NCI-H748 treated with DMSO at 0.1 percent for 48 hours (cell line): Measurements from ENCODE around the gene AKT3.
A peak's percentile ranks its signal among the peaks of the same experiment; 100 is the strongest.
"Not testable (repeated sequence)": the region's sequence is repeated elsewhere in the genome, so short reads cannot be mapped to it uniquely, and the experiment has no call there.

Experiments used
- DNase-seq: peaks from one replicate; lab custom pipeline; 2025; lab: John Stamatoyannopoulos, UW

Gene AKT3

GRCh38 chr1:243783714-243784113, 66.3 kb downstream of the AKT3 start:
- DNase-seq: no peak

DNA sequence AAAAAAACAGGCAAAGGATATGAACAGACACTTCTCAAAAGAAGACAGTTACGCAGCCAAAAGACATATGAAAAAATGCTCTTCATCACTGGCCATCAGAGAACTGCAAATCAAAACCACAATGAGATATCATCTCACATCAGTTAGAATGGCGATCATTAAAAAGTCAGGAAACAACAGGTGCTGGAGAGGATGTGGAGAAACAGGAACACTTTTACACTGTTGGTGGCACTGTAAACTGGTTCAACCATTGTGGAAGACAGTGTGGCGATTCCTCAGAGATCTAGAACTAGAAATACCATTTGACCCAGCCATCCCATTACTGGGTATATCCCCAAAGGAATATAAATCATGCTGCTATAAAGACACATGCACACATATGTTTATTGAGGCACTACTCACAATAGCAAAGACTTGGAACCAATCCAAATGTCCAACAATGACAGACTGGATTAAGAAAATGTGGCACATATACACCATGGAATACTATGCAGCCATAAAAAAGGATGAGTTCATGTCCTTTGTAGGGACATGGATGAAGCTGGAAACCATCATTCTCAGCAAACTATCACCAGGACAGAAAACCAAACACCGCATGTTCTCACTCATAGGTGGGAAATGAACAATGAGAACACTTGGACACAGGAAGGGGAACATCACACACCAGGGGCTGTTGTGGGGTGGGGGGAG, 77.5 kb downstream of the AKT3 start:
- not testable (repeated sequence) for DNase-seq

GRCh38 chr1:243770860-243771259, 79.2 kb downstream of the AKT3 start:
- no peak for DNase-seq

DNA sequence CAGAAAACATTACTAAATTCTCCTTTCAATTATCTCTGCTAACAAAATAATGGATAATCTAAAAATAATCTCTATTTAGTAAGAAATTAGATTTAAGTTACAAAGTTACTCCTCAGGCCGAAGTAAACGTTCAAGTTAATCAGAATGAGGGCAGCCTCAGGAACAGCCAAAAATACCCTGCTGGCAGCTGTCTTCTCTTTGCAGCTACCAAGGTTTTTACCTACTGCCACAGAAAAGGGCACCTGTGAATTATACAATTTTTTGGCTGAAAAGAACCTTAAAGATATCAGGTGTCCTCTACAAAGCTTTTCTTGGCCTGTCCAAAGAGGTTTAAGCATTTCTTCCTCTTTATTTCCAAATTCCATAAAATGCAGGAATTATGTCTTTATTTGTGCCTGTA, 84.4 kb downstream of the AKT3 start:
- DNase-seq: no peak

DNA sequence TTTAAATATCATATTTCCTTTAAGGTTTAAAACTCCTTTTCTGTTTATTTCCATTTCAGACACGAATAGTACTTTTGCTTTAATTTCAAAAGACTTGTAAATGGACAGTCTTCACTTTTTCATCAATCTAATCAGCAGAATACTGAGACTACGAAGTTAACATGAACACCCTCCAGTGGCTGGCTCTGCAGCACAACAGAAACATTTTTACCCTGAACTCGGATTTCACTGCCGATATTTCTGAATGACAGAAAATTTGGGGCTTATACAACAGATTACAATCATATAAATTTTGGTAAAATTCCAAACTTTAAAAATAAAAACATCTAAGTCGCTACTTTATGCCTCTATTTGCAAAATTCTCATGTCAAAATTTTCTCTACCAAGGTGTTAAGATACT, 86.2 kb downstream of the AKT3 start:
- DNase-seq: no peak

GRCh38 chr1:243758647-243759046, 91.4 kb downstream of the AKT3 start:
- no peak for DNase-seq

DNA sequence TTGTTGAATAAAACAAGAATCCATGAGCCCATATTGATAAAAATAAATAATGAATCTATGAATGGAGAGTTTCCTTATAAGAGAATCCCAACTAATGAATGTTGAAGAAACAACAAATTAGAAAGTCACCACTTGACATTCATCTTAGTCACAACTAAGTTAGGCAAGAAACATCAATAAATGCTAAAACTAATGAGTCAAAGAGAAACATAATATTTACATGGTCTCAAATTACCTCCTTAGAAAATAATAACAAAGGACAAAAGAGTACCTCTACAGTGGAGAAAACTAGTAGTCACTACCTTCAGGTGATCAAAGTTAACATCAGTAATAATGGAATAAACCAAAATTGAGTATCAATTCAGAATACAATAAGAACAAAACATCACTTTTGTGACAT, 93.5 kb downstream of the AKT3 start:
- no peak for DNase-seq

- no peak for DNase-seq
Observed at GRCh38 chr1:243754348-243754747, 95.7 kb downstream of the AKT3 start.

GRCh38 chr1:243751506-243751905, 98.5 kb downstream of the AKT3 start:
- DNase-seq: no peak

- DNase-seq: peak; percentile 54
Observed at GRCh38 chr1:243748706-243749283, 101.2 kb downstream of the AKT3 start.

DNA sequence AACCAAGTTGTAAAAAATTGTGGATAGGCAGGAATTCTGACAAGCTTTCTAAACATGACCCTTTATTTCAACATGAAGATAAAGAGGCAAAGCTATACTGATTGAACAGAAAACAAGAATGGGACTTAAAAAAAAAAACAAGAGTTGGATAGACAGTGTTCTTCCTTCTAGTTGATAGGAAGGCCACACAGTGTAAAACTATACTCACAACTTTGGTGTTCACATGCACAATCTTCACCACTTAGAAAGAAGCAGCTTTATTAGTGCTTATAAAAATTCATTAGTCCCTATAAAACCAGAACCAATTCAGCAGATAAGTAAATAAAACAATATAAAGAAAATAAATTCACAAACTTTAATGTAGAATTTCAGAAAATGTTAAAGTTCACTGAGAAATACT, 101.8 kb downstream of the AKT3 start:
- no peak for DNase-seq

DNA sequence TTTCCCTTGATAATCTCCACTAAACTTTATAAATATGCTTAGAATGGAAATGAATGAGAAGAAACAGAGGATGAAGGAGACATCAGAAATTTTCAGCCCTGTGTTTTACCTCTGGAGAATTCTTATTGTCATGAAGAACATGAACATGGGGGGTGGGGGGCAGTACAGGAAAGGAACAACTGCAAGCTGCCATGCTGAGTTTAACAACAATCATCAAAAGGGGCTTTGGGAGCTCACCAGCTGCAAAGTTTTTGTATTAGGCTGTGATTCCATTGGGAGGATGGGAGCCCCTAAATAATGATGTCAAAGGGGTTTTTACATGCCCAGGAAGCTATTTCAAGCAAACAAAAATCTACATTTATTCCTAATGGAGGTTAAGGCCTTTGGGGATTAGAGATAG, 103.3 kb downstream of the AKT3 start:
- DNase-seq: no peak

- DNase-seq: no peak
Observed at GRCh38 chr1:243745356-243745755, 104.7 kb downstream of the AKT3 start.

GRCh38 chr1:243742819-243743218, 107.2 kb downstream of the AKT3 start:
- no peak for DNase-seq

GRCh38 chr1:243740255-243740999, 109.6 kb downstream of the AKT3 start:
- DNase-seq: no peak

DNA sequence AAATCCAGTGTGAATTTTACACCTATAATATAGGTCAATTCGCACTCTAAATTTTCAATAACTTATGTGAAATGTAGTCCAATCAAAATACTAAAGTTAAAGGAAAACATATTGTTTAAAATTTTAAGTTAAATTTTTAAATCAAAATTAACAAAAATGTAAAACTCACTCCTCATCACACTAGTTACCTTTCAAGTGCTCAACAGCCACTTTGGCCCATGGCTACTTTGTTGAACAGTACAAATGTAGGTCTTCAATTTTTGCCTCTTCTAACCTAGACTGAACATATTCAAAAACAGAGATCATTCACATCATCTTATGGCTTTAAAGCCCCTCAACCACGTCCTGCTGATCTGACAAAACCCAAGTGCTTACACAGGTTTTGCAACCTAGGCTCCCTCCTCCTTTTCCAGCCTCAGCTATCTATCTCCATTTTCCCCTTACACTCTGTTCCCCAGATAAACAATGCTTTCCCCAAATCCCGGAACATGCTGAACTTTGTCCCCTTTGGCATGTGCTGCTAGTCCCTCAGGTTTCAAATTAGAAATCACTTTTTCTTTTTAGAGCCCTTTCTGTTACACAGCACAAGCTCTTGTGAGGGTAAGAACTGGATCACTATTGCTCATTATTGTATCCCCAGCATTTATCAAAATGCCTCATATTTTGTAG, 110.6 kb downstream of the AKT3 start:
- no peak for DNase-seq

- DNase-seq: no peak
Observed at GRCh38 chr1:243738020-243738419, 112.0 kb downstream of the AKT3 start.

DNA sequence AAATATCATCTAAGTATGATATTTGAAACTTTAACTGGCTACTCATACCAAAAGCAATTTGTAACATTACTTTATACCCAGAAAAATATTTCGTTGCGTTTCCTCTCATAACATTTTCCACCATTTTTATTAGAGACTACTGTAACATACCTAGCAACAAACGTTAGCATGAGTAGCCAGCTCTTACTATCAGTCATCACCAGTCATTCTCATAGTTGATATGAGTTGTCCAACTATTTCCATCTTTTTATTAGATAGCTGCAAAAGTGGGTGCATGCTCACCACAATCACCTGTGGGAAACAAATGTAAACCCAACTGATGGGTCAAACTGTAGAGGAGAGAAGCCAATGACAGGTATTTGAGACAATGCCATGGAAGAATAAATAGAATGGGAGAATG, 114.6 kb downstream of the AKT3 start:
- no peak for DNase-seq

- no peak for DNase-seq
Observed at GRCh38 chr1:243734308-243734695, 115.7 kb downstream of the AKT3 start.

DNA sequence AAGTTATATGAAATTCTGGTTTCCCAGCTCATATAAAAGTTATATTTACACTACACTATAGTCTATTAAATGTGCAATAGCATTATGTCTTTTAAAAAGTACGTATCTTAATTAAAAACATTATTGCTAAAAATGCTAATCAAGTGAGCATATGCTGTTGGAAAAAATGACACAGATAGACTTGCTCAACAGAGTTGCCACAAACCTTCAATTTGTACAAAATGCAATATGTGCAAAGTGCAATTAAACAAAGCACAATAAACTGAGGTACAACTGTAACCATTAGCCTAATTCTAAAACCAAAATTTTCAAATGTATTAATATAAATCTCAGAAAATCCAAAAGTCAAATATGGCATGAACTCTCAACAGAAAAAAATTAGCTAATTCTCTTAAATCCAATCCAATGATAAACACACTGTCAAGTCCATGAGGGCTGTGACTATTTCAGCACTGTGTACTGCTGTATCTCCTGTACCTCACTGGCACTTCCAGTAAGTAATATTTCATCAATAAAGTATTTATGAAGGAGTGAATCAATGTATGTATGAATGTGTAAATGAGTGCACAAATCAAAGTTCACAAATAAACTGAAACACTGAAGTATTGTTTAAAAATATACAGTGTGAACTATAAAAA, 116.3 kb downstream of the AKT3 start:
- no peak for DNase-seq

GRCh38 chr1:243732637-243733036, 117.4 kb downstream of the AKT3 start:
- peak; percentile 77 for DNase-seq

DNA sequence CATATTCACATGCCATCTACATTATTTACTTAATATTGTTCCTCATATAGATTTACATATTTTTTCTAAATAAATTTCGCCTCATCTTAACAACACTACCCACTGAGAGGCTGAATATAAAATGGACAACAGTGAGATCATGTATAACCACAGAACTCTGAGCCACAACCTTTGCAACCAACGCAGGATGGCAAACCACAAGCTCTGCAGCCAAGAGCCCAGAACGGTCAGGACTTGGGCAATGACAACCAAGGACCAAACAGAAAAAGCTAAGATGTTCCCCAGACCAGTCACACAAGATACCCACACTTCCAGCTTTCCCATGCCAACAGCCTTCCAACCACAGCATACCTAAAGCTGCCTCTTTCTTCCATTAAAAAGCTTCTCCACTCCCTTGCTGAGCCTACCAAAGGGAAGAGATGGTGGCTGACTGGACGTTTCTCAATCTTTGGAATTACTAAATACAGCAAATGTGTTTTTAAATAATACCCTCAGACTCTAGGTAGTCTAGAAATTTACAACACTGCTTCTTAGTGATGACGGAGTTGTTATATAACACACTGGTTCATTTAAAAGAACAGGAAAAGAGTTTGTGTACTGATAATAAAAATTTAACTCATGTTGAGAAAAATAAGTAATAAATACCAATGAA, 117.9 kb downstream of the AKT3 start:
- DNase-seq: no peak
